Mucosa of stomach (tissue), 1 donor: ENCODE data around the gene DLG1.

ENCODE experiments used
- H3K27me3 ChIP-seq: one replicate; pipeline ENCODE4 v1.7.0; 2013; ENCODE audit warnings: mild to moderate bottlenecking, low read length; ENCODE audit not compliant: control insufficient read depth, insufficient read depth
- H3K36me3 ChIP-seq: one replicate; pipeline ENCODE4 v1.7.0; 2013; ENCODE audit warnings: low read length; ENCODE audit not compliant: control insufficient read depth, insufficient read depth
- H3K4me1 ChIP-seq: one replicate; pipeline ENCODE4 v1.7.0; 2013; ENCODE audit warnings: mild to moderate bottlenecking, low read length; ENCODE audit not compliant: control insufficient read depth, insufficient read depth
- H3K4me3 ChIP-seq: one replicate; pipeline ENCODE4 v1.7.0; 2013; ENCODE audit warnings: low read length
- H3K9ac ChIP-seq: one replicate; pipeline ENCODE4 v1.7.0; 2013; ENCODE audit warnings: mild to moderate bottlenecking, low read length, moderate library complexity
- H3K9me3 ChIP-seq: one replicate; pipeline ENCODE4 v1.7.0; 2013; ENCODE audit warnings: mild to moderate bottlenecking, low read length, moderate library complexity; ENCODE audit not compliant: control insufficient read depth
- donor health status: Pancreatic carcinoma.

DLG1 gene

DNA sequence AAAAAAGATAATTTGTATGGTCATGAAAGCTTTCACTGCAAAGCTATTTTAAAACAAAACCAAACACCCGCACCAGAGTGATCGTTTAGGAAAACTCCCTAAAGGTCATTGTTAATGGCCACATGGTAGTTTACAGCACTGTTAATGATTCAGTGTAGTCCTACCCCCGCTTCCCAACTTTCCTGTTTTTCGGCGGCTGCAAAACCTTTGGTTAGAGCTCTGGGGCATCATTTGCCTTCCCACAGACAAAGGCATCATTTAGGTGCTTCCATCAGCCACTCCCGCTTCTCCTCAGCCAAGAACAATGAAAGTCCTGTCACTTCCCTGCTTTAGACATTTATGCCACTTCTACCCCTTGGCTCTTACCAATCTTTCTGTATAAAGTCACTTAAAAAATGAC, 279.4 kb downstream of the DLG1 start:
- H3K4me3 ChIP-seq: no peak overlapping the region
- no peak overlapping the region for H3K9ac ChIP-seq
- no peaks in the 10 kb centered on the region for H3K36me3 ChIP-seq
- H3K9me3 ChIP-seq: no peaks in the 10 kb centered on the region
- H3K27me3 ChIP-seq: peaks cover 24% of the 10 kb centered on the region
- no peaks in the 10 kb centered on the region for H3K4me1 ChIP-seq

DNA sequence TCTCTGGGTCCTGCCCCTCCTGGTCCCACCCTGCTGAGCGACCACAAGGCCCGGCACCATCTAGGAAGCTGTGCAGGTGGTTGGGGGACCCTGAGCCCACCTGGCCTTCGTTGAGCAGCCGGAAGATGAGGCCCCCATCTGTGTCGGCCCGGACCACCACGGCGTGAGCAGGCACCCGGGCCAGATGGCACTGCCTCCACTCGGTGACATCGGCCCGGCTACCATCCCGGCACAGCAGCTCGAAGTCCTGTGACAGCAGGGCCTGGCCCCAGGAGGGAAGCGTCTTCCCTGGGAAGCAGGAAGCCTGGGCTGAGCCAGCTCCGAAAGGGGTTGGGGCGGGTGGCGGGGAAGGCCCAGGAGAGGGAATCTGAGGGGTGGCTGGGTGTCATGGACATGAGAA, 281.4 kb downstream of the DLG1 start:
- H3K27me3 ChIP-seq: peaks cover 7% of the 10 kb centered on the region
- H3K4me3 ChIP-seq: no peak overlapping the region
- H3K9ac ChIP-seq: no peak overlapping the region
- no peaks in the 10 kb centered on the region for H3K36me3 ChIP-seq
- no peaks in the 10 kb centered on the region for H3K4me1 ChIP-seq
- H3K9me3 ChIP-seq: no peaks in the 10 kb centered on the region

DNA sequence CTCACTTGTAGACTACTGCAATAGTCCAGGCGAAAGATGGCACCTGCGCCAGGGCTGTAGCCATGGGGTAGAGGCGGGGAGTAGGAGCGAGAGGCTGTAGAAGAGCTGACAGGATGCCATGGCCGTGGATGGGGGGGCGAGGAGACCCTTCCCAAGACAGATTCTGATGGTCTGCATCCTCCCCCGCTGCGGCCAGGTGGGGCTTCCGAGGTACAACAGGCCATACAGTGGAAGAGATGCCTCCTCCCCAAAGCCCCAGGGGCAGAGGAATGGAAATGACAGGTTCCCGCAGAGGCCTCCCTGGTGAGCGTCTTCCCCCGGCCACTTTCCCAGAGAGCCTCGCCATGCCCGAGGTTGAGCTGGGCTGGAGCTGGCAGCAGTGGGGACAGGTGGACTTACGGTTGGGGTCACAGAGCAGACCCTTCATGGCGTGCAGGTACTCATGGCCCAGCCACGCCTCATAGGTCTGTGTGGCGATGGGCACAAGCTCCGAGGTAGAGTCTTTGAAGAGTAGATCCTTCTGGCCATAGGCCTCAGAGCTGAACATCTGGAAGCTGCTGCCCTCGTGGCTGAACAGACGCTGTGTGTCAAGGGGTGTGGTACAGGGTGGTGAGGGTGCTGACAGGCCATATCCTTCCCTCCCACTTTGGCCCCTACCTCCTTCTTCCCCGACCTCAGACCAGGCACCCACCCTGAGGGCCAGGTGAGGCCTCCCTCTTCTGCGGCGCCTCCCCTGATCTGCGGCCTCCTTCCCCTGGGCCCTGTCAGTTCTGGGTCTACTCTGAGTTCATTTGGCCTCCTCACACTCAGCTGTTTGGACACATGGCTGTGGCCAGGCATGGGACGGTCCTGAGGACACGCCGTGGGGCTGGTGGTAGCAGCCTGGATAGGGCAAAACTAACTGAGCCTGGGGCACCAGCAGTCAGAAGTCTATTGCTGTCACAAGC, 282.3 kb downstream of the DLG1 start:
- Histone ChIP-seq H3K9ac (no peak overlapping the region), H3K27me3 (no peaks in the 10 kb centered on the region), H3K4me3 (no peak overlapping the region), H3K36me3 (no peaks in the 10 kb centered on the region), H3K9me3 (no peaks in the 10 kb centered on the region), H3K4me1 (no peaks in the 10 kb centered on the region)

DNA sequence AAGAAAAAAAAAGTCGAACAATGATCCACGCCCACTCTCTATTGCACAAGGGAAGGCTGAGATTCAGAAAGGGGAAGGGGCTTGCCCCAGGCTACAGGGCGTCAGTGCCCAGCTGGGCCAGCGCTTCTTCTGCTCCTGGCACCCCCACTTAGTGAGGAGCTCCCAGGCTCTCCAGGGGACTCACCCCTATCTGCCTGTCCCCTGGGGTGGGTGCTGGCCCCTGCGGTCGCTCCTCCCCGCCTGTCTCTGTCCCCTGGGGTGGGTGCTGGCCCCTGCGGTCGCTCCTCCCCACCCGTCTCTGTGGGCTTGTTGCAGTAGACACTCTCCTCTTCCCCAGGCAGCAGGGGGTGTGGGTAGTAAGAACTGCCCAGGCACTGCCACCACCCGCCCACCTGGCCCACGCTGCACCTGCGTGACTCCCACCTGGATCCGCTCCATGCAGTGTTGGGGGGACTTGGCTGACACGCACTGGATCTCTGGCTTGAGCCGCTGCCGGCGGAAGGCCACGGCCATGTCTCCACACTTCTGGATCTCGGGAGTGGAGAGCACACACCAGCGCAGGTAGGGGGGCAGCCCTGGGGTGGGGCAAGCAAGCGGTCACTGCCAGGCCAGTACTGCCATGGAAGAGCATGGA, 283.4 kb downstream of the DLG1 start:
- H3K9me3 ChIP-seq: no peaks in the 10 kb centered on the region
- no peaks in the 10 kb centered on the region for H3K4me1 ChIP-seq
- H3K27me3 ChIP-seq: peaks cover 3% of the 10 kb centered on the region

DNA sequence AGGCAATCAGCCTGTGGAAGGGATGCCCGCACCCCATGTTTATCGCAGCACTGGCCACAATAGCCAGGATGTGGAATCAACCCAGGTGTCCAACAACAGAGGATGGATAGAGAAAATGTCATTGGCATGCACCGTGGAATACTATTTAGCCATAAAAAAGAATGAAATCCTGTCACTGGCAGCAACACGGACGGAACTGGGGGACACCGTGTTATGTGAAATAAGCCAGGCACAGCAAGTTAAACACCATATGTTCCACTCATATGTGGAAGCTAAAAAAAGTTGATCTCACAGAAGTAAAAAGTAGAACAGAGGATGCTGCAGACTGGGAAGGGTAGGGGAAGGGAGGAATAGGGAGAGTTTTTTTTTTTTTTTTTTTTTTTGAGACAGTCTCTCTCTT, 284.4 kb downstream of the DLG1 start:
- peaks cover 3% of the 10 kb centered on the region for H3K27me3 ChIP-seq
- H3K9me3 ChIP-seq: no peaks in the 10 kb centered on the region
- no peaks in the 10 kb centered on the region for H3K4me1 ChIP-seq
- no peaks in the 10 kb centered on the region for H3K36me3 ChIP-seq
- no peak overlapping the region for H3K9ac ChIP-seq
- H3K4me3 ChIP-seq: no peak overlapping the region

More for the DNA sequence above, 283.4 kb downstream of the DLG1 start:
- Histone ChIP-seq H3K36me3 (no peaks in the 10 kb centered on the region), H3K4me3 (no peak overlapping the region), H3K9ac (no peak overlapping the region)

- Histone ChIP-seq H3K9ac (no peak overlapping the region), H3K9me3 (no peaks in the 10 kb centered on the region), H3K4me3 (no peak overlapping the region), H3K27me3 (peaks cover 3% of the 10 kb centered on the region), H3K4me1 (peaks cover 2% of the 10 kb centered on the region), H3K36me3 (no peaks in the 10 kb centered on the region)
Measured at GRCh38 chr3:197012540-197012883, 285.9 kb downstream of the DLG1 start.

- H3K4me1 ChIP-seq: peaks cover 7% of the 10 kb centered on the region
- no peak overlapping the region for H3K9ac ChIP-seq
- no peak overlapping the region for H3K4me3 ChIP-seq
- H3K9me3 ChIP-seq: no peaks in the 10 kb centered on the region
- H3K36me3 ChIP-seq: no peaks in the 10 kb centered on the region
- peaks cover 3% of the 10 kb centered on the region for H3K27me3 ChIP-seq
Measured at GRCh38 chr3:197011780-197012539, 286.5 kb downstream of the DLG1 start.

DNA sequence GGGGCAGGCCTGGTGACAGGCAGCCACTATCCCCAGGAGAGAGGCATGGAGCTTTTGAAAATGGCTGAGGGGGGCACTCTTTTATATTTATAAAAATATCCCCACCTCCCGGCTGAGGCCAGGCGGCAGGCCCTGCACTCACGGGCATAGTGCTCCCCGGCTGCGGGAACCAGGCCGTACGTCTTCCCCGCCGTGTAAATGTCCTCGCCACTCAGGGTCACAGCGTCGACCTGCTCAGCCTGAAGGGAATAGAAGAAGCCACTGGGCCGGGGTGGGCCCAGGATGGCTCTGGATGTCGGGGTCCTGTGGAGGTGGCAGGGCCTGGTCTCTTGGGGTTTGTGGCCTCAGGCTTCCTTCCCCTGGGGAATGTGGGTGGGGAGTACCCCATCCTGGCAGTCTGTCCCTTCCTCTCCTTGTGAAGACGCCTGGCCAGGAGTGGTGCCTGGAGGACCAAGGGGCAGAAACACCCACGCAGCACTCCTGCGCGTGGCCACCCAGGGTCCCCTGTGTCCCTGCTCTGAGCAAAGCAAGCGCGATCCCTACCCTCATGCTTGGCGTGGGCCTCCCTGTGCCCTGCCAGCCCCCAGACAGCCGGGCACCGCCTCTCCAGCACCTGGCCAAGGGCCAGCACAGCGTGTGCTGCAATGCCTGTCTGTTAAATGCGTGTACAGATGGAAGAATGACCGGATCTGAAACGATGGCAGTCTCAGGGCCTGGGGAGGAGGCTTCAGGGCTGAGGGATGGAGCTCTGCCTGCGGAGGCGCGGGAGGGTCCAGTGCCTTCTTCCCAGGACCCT, 287.7 kb downstream of the DLG1 start:
- H3K27me3 ChIP-seq: peaks cover 3% of the 10 kb centered on the region
- no peak overlapping the region for H3K9ac ChIP-seq
- H3K4me3 ChIP-seq: no peak overlapping the region
- peaks cover 9% of the 10 kb centered on the region for H3K4me1 ChIP-seq
- H3K36me3 ChIP-seq: no peaks in the 10 kb centered on the region
- H3K9me3 ChIP-seq: no peaks in the 10 kb centered on the region

DNA sequence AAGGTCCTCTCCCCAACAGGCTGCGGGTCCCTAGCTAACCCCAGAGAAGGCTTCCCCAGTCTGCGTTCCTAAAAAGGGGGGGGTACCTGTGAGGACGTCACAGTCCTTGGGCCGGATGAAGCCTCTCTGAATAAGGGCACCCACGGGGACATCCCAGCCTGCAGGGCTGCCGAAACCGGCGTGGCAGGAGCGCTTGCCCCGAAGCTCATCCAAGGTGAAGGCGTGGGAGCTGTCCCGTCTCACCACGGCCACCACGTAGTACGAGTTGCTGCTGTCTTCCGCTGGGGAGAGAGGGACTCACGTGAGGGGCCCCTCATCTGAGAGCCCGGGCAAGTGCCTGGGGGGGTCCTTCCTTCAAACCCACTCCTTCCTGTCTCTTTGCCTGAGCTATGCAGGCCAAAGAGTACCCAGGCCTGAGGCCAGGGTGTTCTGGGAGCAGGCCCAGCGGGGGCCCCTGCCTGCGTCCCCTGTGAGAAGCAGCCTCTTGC, 288.8 kb downstream of the DLG1 start:
- peaks cover 9% of the 10 kb centered on the region for H3K4me1 ChIP-seq
- peaks cover 3% of the 10 kb centered on the region for H3K27me3 ChIP-seq
- no peak overlapping the region for H3K4me3 ChIP-seq
- no peaks in the 10 kb centered on the region for H3K36me3 ChIP-seq
- H3K9ac ChIP-seq: no peak overlapping the region
- H3K9me3 ChIP-seq: no peaks in the 10 kb centered on the region

DNA sequence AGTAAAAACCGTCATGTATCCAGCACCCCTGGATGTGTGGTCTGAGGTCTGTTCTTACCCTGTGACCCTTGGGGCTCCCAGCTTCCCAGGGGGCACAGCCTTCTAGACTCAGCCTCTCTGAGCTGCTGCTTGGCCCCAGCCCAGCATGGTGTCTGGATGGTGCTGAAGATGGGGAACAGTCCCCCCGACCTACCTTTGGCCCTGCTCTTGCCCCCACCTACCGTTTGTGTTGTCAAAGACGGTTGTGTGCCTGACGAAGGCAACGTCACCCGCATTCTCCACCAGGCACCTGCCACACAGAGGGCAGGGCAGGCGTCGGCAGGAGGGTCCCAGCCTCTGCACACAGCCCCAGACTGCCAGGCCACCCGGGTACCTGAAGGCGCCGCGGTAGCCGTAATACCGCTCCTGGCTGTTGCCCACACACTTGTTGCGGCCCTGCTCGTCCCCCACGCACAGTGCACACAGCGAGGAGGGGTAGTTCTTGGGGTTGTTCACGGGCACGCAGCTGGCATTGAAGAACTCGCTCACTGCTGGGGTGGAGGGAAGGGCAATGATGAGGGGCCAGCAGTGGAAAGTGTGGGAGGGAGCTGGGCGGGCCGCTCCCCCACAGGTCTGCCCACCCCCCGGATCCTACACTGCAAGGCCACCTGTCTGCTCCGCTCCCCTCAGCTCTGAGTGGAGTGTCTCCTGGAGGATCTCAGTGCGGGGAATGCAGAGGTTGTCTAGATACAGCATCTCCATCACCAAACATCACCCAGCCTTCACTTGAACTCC, 289.8 kb downstream of the DLG1 start:
- no peak overlapping the region for H3K9ac ChIP-seq
- H3K27me3 ChIP-seq: peaks cover 6% of the 10 kb centered on the region
- peaks cover 16% of the 10 kb centered on the region for H3K4me1 ChIP-seq
- H3K36me3 ChIP-seq: no peaks in the 10 kb centered on the region
- H3K4me3 ChIP-seq: no peak overlapping the region
- H3K9me3 ChIP-seq: no peaks in the 10 kb centered on the region

- H3K4me1 ChIP-seq: peaks cover 18% of the 10 kb centered on the region
- H3K27me3 ChIP-seq: peaks cover 6% of the 10 kb centered on the region
- no peak overlapping the region for H3K9ac ChIP-seq
- no peak overlapping the region for H3K4me3 ChIP-seq
- no peaks in the 10 kb centered on the region for H3K36me3 ChIP-seq
- H3K9me3 ChIP-seq: no peaks in the 10 kb centered on the region
Measured at GRCh38 chr3:197007953-197008352, 290.5 kb downstream of the DLG1 start.
